ENCODE measurements around the gene UQCRC2.
"Not testable (repeated sequence)": the region's sequence is repeated elsewhere in the genome, so short reads cannot be mapped to it uniquely, and the experiment has no call there.

UQCRC2 gene

DNA sequence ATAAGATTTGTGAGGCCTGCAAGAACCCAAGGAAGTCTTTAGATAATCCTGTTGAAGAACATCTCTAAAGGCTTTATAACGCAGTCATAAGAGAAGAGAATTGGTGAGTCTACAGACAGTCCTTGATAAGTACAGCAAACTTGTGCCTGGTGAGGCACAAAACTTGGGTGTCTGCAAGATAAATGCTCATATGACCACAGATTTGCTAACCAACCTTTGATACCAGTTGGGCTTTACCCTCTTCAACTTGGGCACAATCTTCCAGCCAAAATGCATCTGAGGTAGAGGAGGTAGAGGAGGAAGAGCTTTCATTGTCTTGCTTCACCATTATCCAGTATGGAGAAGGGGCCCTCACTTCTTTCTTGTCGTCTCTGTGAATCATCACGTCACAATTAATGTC lies 30.9 kb downstream of the UQCRC2 start:
- no peak for DNase-seq

DNA sequence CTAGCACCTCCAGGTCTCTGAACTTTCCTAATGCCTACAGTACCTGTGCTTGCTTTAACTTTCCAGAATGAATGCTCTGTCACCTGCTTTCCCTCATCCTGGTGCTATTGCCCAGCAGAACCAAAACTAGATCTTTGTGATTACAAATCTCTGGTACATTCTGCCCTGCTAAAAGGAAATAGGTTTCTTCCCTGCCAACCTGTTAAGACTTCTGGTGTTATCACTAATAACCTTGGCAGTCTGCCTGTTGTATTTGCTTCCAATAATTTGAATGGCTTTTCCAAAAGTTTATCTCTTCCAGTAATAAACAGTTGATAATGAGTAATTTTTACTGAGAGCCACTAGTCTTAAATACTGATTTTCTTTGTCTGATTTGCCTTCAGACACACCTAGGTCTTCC lies 32.4 kb downstream of the UQCRC2 start:
- no peak for DNase-seq

DNA sequence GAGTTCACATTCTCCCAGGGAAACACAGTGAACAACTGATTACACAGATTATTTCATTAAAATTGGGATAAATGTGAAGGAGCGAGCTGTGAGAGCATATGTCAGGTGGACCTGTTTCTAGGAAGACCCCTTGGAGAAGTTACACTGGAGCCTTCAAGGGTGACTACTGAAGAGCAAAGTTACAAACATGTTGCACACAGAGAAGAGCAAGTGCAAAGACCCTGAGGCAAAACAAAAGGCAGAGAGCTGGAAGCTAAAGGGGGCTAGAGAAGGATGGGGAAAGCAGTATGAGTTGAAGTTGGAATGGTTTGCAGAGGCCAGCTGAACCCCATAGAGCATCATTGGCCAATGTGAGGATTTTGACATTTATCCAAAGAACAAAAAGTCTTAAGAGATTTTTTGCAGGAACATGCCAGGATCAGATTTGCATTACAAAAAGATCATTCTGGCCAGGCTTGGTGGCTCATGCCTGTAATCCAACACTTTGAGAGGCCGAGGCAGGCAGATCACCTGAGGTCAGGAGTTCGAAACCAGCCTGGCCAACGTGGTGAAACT lies 33.6 kb downstream of the UQCRC2 start:
- no peak for DNase-seq

DNA sequence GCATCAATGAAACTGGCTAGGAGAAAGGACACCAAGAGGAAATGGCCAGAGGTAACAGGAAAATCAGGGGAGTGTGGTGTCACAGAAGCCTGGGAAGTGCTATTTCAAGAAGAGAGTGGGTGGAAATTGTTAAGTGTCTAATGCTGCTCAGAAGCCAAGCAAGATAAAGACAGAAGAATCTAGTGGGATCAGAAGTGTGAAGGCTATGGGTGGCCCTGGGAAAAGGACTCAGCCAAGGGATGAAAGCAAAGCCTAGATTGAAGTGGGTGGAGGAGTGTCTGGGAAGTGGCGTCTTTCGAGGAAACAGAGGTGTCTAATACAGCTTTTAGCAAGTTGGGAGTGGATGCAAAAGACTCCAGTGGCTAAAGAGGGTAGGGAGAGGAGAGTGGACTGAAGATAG lies 34.3 kb downstream of the UQCRC2 start:
- DNase-seq: no peak

DNA sequence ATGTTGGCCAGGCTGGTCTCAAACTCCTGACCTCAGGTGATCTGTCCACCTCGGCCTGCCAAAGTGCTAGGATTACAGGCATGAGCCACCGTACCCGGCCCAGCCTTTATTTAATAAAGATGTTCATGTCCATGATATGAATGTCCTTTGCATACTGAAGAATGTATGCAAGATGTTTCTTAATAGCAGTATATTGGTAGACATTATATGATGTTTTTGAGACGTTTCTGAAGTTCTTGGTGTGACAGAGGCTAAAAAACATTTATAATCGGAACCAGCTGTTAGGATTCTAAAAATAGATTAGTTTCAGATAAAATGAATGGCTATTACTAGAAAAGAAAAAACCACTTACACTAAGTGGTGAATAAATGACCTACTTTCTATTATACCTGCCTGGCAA lies 36.0 kb downstream of the UQCRC2 start:
- no peak for DNase-seq

DNA sequence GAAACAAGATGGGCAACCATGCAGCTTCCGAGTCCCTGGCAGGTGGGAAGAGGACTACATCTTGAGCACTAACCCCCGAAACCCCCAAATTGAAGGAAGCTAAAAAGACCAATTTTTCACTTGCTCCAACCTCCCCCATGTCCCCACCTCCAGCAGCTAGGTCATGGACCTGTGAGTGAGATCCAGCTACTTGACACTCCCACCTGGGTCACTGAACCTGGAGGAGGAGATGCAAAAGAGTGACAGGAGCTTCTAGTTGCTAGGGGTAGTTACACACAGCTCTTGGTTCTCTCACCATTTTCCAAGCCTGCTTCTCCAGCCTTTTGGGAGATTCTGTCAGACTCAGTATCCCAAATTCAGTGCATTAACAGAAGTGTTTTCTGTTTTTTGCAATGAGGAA lies 36.6 kb downstream of the UQCRC2 start:
- peak; percentile 6 for DNase-seq

DNA sequence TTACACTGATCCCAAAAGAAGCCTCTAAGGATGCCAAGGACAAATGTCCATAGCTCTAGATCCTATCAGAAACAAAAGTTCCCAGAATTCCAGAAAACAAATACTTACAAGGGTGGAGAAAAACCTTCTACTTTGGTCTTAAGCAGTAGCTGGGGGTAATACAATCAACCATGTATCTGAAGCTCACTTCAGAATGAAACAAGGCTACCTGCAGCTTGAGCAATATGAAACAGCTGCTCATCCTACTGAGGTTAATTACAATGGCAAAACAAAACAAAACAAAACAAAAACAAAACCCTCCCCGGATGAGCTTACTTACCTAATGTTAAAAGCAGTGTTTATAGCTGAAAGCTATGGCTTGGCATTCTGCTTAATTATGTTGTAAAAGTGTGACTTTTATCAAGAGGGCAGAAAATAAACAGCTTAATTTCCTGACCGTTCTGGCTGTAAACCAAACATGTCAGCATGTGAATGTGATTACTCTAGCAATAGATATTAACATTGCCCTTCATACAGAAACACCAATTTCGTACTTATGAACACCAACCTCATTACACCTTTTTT lies 37.3 kb downstream of the UQCRC2 start:
- no peak for DNase-seq

DNA sequence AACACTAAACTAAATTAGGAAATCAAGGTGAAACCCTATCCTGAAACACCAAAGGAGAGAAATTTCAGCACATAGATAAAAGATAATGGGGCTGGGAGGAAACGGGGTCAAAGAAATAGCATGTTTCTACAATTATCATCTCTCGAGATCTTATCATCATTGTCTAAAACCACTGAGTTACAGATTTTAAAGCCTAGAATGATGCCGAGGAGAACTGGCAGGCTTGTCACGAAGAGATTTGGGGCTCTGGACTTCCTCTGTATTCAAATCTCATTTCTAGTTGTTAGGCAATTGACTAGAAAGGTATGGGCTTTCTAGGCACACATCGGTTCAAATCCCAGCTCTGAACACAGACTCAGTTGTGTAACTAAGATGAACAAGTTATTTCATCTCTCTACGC lies 38.5 kb downstream of the UQCRC2 start:
- no peak for DNase-seq

DNA sequence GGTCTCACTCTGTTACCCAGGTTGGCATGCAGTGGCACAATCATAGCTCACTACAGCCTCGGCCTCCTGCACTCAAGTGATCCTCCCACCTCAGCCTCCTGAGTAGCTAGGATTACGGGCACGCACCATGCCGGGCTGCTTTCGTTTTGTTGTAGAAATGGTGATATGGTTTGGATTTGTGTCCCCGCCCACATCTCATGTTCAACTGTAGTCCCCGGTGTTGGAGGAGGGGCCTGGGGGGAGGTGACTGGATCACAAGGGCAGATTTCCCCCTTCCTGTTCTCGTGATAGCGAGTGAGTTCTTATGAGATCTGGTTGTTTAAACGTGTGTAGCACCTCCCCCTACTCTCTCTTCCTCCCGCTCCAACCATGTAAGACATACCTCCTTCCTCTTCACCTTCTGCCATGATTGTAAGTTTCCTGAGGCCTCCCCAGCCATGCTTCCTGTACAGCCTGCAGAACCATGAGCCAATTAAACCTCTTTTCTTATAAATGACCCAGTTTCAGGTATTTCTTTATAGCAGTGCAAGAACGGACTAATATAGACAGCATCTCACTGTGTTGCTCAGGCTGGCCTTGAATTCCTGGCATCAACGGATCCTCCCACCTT lies 41.8 kb downstream of the UQCRC2 start:
- no peak for DNase-seq

DNA sequence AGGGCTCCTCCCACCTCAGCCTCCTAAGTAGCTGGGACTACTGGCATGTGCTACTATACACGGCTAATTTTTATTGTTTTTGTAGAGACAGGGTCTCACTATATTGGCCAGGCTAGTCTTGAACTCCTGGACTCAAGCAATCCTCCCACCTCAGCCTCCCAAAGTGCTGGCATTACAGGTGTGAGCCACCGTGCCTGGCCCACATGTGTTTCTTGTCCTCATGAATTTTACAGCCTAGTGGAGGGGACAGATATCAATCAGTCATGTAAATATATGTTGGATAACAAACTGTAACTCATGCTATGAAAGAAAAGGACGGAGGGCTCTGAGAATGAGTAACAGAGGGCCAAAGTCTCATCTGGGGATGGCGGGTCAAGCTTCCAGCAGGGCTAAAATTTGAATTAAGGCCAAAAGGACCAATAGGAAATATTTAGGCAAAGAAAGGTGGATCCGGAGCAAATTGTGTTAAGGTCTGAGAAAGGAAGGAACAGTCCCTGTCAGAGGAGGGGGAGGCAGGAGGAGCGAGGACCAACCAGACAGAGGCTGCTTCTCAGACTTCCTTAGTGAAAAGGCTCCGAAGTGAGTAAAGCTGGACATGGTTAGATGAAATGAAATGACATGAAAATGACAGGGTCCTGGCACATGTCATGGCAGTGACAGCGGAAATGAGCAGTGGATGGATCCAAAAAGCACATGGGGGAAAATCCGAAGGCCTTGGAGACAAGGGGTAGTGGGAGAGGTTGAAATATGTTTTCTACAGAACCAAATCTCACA lies 43.9 kb downstream of the UQCRC2 start:
- no peak for DNase-seq

DNA sequence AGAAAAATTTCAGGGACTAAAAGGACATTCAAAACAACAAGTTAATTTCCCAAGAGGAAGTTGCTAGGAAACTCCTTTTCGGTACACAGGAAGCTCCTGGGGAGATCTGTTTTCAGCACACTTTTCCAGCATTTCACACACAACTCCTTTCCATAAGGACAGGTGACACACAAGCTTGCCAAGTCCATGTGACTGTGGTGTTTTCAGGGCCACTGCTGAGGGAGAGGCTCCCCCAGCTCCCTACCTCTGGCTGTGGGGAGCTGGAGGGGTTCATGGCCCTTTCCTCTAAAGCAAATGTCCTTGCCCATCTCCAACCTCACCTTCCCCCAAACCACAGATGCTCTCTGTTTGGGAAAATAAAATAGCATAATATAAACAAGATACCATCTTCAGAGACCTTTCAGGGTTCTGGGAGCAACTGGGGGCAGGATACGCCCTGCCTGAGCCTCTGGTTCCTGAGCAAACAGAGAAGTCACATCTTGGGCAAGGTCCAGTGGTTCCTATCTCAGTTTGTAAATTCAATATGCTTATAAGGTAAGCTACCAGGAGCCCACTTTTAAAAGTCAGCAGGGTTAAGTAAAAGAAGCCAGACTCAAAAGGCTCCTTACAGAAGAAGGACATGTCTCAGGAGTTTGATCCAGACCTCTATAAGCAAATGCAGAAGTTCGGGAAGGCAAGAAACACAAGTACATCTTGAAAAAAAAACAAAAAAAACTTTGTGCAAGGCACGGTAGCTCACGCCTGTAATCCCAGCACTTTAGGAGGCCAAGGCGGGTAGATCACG lies 44.7 kb downstream of the UQCRC2 start:
- no peak for DNase-seq

DNA sequence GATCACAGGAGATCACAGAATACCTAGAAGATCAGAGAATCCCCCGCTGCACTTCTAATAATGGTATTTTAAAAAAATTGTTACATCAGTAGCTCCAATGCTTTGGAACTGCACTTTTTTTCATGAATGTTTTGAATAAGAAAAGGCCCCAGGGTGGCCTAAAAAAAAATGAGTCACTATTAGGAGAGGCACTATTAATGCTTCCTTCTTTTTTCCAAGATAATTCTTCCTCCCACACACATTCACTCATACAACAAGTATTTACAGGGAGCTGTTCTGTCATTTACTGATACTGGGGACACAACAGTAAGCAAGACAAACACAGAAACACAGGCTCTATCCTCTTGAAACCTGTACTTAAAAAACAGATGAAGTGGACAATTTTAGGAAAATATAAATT lies 48.4 kb downstream of the UQCRC2 start:
- DNase-seq: no peak

DNA sequence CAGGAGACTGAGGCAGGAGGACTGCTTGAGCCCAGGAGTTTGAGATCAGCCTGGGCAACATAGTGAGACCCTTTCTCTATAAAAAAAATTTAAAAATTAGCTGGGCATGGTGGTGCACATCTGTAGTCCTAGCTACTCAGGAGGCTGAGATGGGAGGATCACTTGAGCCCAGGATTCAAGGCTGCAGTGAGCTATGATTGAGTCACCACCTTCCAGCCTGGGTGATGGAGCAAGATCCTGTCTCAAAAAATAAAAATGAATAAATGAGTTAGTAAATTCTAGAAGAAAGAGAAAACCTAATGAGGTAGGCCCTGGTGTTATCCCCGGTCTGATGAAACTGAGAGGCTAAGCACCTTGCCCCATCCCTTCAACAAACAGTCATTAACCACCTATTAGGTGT lies 48.9 kb downstream of the UQCRC2 start:
- DNase-seq: not testable (repeated sequence)

DNA sequence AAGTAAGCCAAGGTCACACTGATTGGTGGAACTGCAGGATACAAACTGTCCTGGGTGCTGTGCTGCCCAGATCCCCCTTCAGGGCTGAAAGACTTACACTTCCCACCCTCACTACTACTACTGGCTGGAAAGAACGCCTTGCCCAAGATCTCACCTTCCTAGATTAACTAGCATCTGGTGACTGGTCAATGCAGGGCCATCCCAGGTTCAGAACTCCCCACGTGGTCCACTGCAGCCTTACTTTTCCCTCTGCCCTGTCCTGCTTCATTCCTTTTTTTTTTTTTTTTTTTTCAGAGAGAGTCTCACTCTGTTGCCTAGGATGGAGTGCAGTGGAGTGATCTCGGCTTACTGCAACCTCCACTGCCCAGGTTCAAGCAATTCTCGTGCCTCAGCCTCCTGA lies 50.0 kb downstream of the UQCRC2 start:
- DNase-seq: no peak

DNA sequence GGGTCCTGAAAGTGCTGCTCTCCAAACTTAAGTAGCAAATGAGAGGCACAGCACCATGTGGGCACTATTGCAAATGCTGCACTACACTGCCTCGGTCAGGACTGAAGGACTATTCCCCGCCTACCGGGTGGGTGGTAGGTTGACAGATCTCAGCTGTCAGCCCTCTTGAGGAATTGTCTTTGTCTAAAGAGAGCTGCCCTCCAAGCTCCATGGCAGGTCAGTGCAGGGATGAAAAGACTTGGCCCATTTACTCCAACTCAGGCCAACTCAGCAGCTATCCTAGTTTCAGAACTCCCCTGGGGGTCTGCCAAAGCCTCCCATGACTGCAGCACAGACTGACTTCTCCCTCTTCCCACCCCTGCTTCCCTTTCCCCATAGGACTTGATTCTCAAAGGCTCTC lies 51.2 kb downstream of the UQCRC2 start:
- no peak for DNase-seq

DNA sequence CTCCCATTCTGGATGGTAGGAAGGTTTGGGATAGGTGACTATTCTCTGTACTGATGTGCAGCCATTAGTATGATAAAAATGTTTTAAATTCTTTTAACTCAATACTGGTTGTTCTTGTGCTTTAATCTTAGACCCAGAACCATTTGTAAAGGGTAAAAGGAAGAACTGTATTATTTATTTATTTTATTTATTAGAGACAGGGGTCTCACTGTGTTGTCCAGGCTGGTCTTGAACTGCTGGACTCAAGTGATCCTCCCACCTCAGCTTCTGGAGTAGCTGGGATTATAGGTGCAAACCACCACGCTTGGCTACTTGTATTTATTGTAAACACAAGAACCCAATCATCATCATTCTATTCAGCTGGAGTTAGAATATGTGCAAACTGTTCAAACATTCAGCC lies 52.6 kb downstream of the UQCRC2 start:
- DNase-seq: no peak

DNA sequence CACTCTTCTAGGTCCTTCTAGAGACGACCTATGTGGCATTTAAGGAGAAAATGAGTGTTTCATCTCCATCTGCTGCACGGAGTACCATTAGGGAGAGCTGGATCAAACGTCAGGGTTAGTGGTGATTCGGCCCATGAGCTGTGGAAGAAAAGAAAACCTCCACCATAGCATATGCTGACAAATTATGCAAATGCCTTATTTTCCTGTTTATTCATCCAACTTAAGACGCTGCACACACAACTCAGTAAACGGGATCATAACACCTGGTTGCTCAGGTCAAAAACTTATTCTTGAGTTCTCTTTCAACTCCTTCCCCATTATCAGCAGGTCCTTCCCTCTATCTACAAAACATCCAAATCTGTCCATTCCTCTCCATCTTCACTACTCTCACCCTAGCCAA lies 53.5 kb downstream of the UQCRC2 start:
- no peak for DNase-seq

DNA sequence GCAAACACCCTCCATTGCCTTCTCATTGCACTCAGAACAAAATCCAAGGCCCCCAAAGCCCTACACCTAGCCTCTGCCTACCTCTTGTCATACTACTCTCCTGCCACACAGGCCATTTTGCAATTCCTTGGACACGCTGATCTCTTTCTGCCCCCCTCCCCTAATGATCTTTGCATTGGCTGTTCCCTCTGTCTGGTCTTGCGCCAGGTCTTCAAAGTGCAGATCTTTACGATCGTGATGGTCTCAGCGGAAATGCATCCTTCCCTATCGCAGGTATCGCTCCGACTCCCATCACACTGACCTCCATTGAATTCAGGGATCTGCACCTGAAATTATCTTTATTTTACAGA lies 54.0 kb downstream of the UQCRC2 start:
- no peak for DNase-seq

DNA sequence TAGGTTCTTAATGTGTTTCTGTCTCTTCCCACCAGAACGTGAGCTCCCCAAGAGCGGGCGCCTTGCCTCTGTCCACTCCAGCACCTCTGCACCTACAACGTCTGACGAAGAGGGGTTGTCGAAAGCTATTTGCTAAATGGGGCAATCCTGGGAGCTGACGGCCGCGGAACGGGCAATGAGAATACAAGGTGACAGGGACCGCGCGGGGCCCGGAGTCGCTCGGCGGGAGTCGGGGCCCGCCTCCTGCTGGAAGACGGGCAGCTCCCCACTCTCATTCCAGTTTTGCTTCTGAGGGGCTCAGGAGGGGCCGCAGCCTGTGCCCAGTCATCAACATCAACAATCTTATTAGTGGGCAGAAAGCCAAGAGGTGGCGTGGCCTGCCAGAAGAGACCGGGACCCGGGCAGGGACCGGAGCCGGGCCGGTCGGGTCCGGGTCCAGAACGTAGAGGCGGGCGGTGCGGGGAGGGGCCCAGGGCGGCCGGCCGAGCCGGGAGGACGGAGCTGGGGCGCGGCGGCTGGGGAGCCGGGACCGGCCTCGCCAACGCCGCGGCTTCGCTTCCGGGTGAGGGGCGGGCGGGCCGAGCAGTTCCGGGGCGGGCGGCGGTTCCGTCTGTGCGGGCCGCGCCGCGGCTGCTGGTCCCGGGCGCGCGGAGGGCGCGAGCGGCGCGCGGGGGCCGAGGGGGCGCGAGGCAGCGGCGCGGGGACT lies 54.5 kb downstream of the UQCRC2 start, which contains the start of gene MOSMO:
Gene MOSMO (plus strand): TSS at position 603 of the 706 bp plus-strand sequence. CDS start 191 bp downstream, outside the sequence.
- peak; percentile 44 for DNase-seq

DNA sequence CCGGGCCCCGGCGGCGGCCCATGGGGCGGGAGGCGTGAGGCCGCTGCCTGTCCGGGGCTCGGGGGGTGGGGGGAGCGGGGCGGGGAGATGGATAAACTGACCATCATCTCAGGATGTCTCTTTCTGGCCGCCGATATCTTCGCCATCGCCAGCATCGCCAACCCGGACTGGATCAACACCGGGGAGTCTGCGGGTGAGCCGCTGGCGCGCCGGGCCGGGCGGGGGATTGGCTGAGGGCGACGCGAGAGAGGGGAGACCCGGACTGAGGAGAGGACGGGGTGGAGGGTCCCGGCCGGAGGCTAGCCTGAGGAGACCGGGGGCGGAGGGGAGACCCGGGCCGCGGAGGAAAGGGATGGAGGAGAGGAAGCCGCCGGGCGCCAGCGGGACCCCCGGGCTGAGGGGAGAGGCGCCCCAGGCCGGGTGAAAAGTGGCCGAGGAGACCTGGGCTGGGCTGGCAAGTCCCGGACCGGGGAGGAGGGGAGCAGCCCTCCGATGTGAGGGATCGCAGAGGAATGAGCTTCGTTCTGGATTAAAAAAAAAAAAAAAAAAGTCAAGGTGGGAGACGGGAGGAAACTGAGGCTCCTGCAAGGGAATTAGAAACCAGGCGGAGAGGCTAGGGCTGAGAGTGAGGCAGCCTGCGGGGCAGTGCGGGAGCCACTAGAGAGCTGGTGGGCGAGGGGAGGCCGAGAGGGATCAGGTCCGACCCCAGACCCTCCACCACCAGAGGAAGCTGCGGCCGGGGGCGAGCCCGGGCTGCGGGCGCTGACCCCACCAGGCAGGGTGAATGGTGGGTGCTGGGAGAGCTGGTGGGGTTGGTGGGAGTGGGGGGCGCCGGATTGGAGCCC lies 55.3 kb downstream of the UQCRC2 start:
- no peak for DNase-seq

DNA sequence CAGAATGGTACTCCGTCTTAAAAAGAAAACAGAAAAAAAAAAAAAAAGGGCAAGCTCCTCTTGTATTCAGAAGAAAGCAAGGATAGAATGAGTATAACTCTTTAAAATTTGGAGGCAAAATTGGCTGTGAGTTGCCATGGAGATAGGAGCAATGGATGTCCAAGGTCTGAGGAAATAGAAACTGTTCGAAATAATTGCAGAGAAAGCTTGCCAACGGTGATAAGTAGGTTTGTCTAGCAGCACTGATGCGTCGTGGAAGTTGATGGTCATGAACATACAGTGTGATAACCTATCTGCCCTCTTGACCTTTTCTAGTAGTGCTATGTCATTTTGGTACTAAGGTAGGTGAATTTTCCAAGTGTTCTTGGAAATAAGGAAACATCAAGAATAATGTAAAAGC lies 57.7 kb downstream of the UQCRC2 start:
- DNase-seq: no peak

DNA sequence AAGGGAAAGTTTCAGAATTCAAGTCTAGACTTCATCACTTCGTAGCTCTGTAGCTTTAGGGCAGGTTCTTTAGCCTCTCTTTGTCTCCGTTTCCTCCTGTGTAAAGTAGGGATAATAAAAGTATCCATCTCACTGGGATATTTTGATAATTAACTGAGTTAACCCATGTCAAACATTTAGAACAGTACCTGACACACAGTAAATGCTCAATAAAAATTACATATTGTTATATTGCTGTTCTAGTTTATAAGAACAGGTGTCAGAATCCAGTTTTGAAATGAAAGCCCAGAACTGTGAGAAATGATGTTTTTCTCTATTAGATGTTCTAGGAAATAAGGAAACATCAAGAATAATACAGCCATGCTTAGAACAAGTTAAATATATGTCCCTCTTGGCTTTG lies 59.1 kb downstream of the UQCRC2 start:
- no peak for DNase-seq
